ENCODE results near the gene CCDC88A. TPM values are rescaled to one million over a fixed set of nuclear protein-coding genes. Genes with fewer than 3 reads are reported as not detected.
"Not testable (repeated sequence)": the region's sequence is repeated elsewhere in the genome, so short reads cannot be mapped to it uniquely, and the experiment has no call there.

CCDC88A gene
- polyA plus RNA-seq, 12 donors = 43.3 to 229 (median 73.6) TPM

GRCh38 chr2:55327470-55328230 lies 92.0 kb downstream of the CCDC88A start:
- no peak for DNase-seq

GRCh38 chr2:55314985-55315384 lies 104.7 kb downstream of the CCDC88A start:
- DNase-seq = no peak

- no peak for DNase-seq
Measured at GRCh38 chr2:55311444-55311870, 108.2 kb downstream of the CCDC88A start.

- DNase-seq = no peak
Measured at GRCh38 chr2:55309446-55309845, 110.2 kb downstream of the CCDC88A start.

- DNase-seq = no peak
Measured at GRCh38 chr2:55302241-55302640, 117.4 kb downstream of the CCDC88A start.

- DNase-seq = no peak
Measured at GRCh38 chr2:55301277-55301676, 118.4 kb downstream of the CCDC88A start.

GRCh38 chr2:55296393-55296792 lies 123.3 kb downstream of the CCDC88A start:
- DNase-seq = no peak

GRCh38 chr2:55283083-55283482 lies 136.6 kb downstream of the CCDC88A start:
- no peak for DNase-seq

- peak; percentile 91 for DNase-seq
Measured at GRCh38 chr2:55282110-55282917, 137.3 kb downstream of the CCDC88A start.

- DNase-seq = not testable (repeated sequence)
Measured at GRCh38 chr2:55280851-55281546, 138.7 kb downstream of the CCDC88A start.

GRCh38 chr2:55279859-55280424 lies 139.7 kb downstream of the CCDC88A start:
- DNase-seq = not testable (repeated sequence)

- not testable (repeated sequence) for DNase-seq
Measured at GRCh38 chr2:55279214-55279835, 140.3 kb downstream of the CCDC88A start.

GRCh38 chr2:55277310-55277709 lies 142.3 kb downstream of the CCDC88A start:
- DNase-seq = no peak

GRCh38 chr2:55274346-55274745 lies 145.3 kb downstream of the CCDC88A start:
- not testable (repeated sequence) for DNase-seq

- peak; percentile 13 for DNase-seq
Measured at GRCh38 chr2:55269645-55269990, 150.0 kb downstream of the CCDC88A start.

GRCh38 chr2:55268907-55269644 lies 150.6 kb downstream of the CCDC88A start, which contains the start of gene MTIF2:
TSS of gene MTIF2 (minus strand) at chr2:55269231. CDS start at chr2:55263858, 5,373 bp downstream.
- peak; percentile 94 for DNase-seq

GRCh38 chr2:55268288-55268906 lies 151.3 kb downstream of the CCDC88A start:
- peak; percentile 16 for DNase-seq

- DNase-seq = not testable (repeated sequence)
Measured at GRCh38 chr2:55259586-55259985, 160.1 kb downstream of the CCDC88A start.

- no peak for DNase-seq
Measured at GRCh38 chr2:55252832-55253231, 166.8 kb downstream of the CCDC88A start.

- DNase-seq = no peak
Measured at GRCh38 chr2:55247025-55247424, 172.6 kb downstream of the CCDC88A start.
